ENCODE data around the gene EHD2.
"Not testable (repeated sequence)": the region's sequence is repeated elsewhere in the genome, so short reads cannot be mapped to it uniquely, and the experiment has no call there.

DNA sequence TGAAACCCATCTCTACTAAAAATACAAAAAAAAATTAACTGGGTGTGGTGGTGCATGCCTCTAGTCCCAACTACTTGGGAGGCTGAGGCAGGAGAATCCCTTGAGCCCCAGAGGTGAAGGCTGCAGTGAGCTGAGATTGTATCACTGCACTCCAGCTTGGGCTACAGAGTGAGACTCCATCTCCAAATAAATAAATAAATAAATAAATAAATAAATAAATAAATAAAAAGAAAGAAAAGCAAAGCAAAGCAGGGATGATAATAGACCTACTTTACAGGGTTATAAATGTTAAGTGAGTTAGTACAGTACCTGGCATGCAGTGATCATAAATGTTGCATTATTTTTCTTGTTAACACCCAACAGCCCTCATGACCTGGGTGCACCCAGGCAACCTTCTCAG is 1.6 kb downstream of the EHD2 start:
- TF ChIP-seq, protein P1, sequence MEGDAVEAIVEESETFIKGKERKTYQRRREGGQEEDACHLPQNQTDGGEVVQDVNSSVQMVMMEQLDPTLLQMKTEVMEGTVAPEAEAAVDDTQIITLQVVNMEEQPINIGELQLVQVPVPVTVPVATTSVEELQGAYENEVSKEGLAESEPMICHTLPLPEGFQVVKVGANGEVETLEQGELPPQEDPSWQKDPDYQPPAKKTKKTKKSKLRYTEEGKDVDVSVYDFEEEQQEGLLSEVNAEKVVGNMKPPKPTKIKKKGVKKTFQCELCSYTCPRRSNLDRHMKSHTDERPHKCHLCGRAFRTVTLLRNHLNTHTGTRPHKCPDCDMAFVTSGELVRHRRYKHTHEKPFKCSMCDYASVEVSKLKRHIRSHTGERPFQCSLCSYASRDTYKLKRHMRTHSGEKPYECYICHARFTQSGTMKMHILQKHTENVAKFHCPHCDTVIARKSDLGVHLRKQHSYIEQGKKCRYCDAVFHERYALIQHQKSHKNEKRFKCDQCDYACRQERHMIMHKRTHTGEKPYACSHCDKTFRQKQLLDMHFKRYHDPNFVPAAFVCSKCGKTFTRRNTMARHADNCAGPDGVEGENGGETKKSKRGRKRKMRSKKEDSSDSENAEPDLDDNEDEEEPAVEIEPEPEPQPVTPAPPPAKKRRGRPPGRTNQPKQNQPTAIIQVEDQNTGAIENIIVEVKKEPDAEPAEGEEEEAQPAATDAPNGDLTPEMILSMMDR (conservative IDR thresholded peaks at IDR 0.05 in 1 of 2, IDR thresholded peaks at IDR 0.05 in 1 of 2; ENCODE audit: extremely low read depth in 1 of 2, insufficient read depth in 1 of 2, low read depth in 1 of 2, low read length in 2 of 2), result not testable (repeated sequence)
- TF ChIP-seq EZH2 (IDR thresholded peaks at IDR 0.05; ENCODE audit: borderline replicate concordance, low read length), result not testable (repeated sequence)
